ENCODE results near the gene PRSS38. TPM values are rescaled to one million over a fixed set of nuclear protein-coding genes. Genes with fewer than 3 reads are reported as not detected.

Gene PRSS38
- total RNA-seq, 1 experiment from 2014 or later, result not detected

Other genes starting within 250 kb of the PRSS38 start
- gene JMJD4, start 80.4 kb upstream of the PRSS38 start, total RNA-seq (2014; rRNA removed; shearing (Covaris generic)), result 17.3 and 22.3 TPM in 2 replicates
- gene SNAP47, start 80.2 kb upstream of the PRSS38 start, total RNA-seq (2014; rRNA removed; shearing (Covaris generic)), result 46.0 and 50.8 TPM in 2 replicates
- 0.57 and 1.8 TPM in 2 replicates for gene WNT9A, start 132.3 kb downstream of the PRSS38 start, total RNA-seq (2014; rRNA removed; shearing (Covaris generic))
- not detected in 2 replicates for gene WNT3A, start 191.3 kb downstream of the PRSS38 start, total RNA-seq (2014; rRNA removed; shearing (Covaris generic))

Data from Daoy (cell line).